ENCODE measurements around the gene FITM1. TPM values are rescaled to one million over a fixed set of nuclear protein-coding genes. Genes with fewer than 3 reads are reported as not detected.

Gene FITM1
- polyA plus RNA-seq, 1 of the 3 experiments (the other 2 are of a cell fraction) = 0.12 TPM

DNA sequence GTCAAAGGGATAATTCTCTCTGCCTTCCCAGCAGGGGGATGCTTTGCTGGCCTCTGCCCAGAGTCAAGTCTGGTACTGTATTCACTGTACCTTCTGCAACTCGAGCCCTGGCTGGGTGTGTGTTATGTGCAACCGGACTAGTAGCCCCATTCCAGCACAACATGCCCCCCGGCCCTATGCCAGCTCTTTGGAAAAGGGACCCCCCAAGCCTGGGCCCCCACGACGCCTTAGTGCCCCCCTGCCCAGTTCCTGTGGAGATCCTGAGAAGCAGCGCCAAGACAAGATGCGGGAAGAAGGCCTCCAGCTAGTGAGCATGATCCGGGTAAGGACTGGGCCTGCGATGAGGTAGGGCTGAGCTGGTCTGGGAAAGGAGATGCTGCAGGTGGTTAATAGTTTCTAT lies 20.1 kb downstream of the FITM1 start:
- H3K9ac ChIP-seq = no peak overlapping the region
- DNase-seq = no peak
- peaks cover 37 to 44% of the 10 kb centered on the region in 2 experiments for H3K36me3 ChIP-seq (replicated peaks in 1 of 2; ENCODE audit: control insufficient read depth in 1 of 2, insufficient read depth in 2 of 2, low read length in 1 of 2)
- no peaks in the 10 kb centered on the region for H3K27me3 ChIP-seq (ENCODE audit: insufficient read depth)
- H4K20me1 ChIP-seq (ENCODE audit: insufficient read depth) = peaks cover 10% of the 10 kb centered on the region; the same call in 1 of the 2 replicates
- H3K27ac ChIP-seq (ENCODE audit: low read depth in 2 of 2, low read length in 1 of 2) = no peak overlapping the region
- H3F3A ChIP-seq (replicated peaks; ENCODE audit: insufficient read depth) = peaks cover 5% of the 10 kb centered on the region
- ChIA-PET CTCF (interaction anchor here (0.8 to 3.4 kb wide), 4 partner anchors 10 to 19 kb away, joined by 3 to 29 read pairs (median 4); partner anchors contain the start of genes FITM1 and IRF9), POLR2A (interaction anchor here (1.1 to 2.4 kb wide), 2 partner anchors 9 to 11 kb away, joined by 3 to 10 read pairs; partner anchors contain the start of gene IRF9)
- no peaks in the 10 kb centered on the region for H3K9me2 ChIP-seq
- H3K4me2 ChIP-seq = no peak overlapping the region
- no peak for TF ChIP-seq RCOR1 (IDR thresholded peaks at IDR 0.05; ENCODE audit: low read length)
- TF ChIP-seq RAD21 (IDR thresholded peaks at IDR 0.05; ENCODE audit: low read length) = no peak
- TF ChIP-seq, protein P1, sequence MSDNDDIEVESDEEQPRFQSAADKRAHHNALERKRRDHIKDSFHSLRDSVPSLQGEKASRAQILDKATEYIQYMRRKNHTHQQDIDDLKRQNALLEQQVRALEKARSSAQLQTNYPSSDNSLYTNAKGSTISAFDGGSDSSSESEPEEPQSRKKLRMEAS (IDR thresholded peaks at IDR 0.05; ENCODE audit: low read depth) = no peak
- TF ChIP-seq TEAD4 (IDR thresholded peaks at IDR 0.05; ENCODE audit: borderline replicate concordance, insufficient read depth) = no peak
- no peak for TF ChIP-seq NRF1 (IDR thresholded peaks at IDR 0.05; ENCODE audit: low read depth, low read length)
- no peak for TF ChIP-seq EZH2phosphoT487 (IDR thresholded peaks at IDR 0.05; ENCODE audit: borderline replicate concordance, low read depth)
- TF ChIP-seq GATA2 (CRISPR knock-in tag; IDR thresholded peaks at IDR 0.05) = no peak
- no peak for TF ChIP-seq JUND (IDR thresholded peaks at IDR 0.05)
- TF ChIP-seq REST (IDR thresholded peaks at IDR 0.05; ENCODE audit: low read depth, low read length) = no peak
- TF ChIP-seq CTCF (IDR thresholded peaks at IDR 0.05) = no peak
- no peak for TF ChIP-seq FOXM1 (IDR thresholded peaks at IDR 0.05; ENCODE audit: low read depth)
- no peak for TF ChIP-seq FOXJ3 (CRISPR knock-in tag; IDR thresholded peaks at IDR 0.05)
- WGBS (ENCODE audit: low lambda C conversion rate) = 98% methylated on average over 6 of the region's 9 CpGs
- H3K79me2 ChIP-seq (ENCODE audit: insufficient read depth) = peaks cover 36% of the 10 kb centered on the region
- H3K9me3 ChIP-seq = no peaks in the 10 kb centered on the region
- H3K4me1 ChIP-seq (ENCODE audit: control insufficient read depth in 1 of 2, insufficient read depth in 2 of 2, low read depth in 1 of 2, low read length in 1 of 2) = peaks cover 9 to 16% of the 10 kb centered on the region in 2 experiments
- H3K4me3 ChIP-seq (ENCODE audit: low read depth in 2 of 2, low read length in 1 of 2) = no peak overlapping the region
- H2AFZ ChIP-seq (ENCODE audit: low read depth) = no peak overlapping the region

All from SK-N-SH (cell line).